ENCODE results near the gene RD3L. TPM values are rescaled to one million over a fixed set of nuclear protein-coding genes. Genes with fewer than 3 reads are reported as not detected.
"Not testable (repeated sequence)": the region's sequence is repeated elsewhere in the genome, so short reads cannot be mapped to it uniquely, and the experiment has no call there.

Gene RD3L
- not detected for total RNA-seq

GRCh38 chr14:103941973-103942736, at the start of gene RD3L:
TSS of gene RD3L (minus strand) at chr14:103942529. CDS start at chr14:103941695, 834 bp downstream.
- ChIA-PET CTCF (interaction anchor here (1.2 kb wide), 2 partner anchors 10 to 21 kb away, joined by 4 to 7 read pairs; a partner anchor contains a TSS), POLR2A (no interaction called here)
- no peak for DNase-seq
- Mint-ChIP-seq H3K27ac (no peak within 1 kb of the TSS), H3K36me3 (ENCODE audit: low read depth) (no peaks in the 10 kb centered on the region), H3K27me3 (peaks cover 36% of the 10 kb centered on the region), H3K4me1 (no peaks in the 10 kb centered on the region), H3K4me3 (no peak within 1 kb of the TSS), H3K9me3 (no peaks in the 10 kb centered on the region)

- peaks cover 39% of the 10 kb centered on the region for H3K27me3 Mint-ChIP-seq
- ChIA-PET POLR2A (interaction anchor here (1.0 kb wide), 1 partner anchor 18 kb away, joined by 4 read pairs; no protein-coding TSS in a partner anchor), CTCF (no interaction called here)
- H3K27ac Mint-ChIP-seq, result no peak overlapping the region
- DNase-seq, result no peak
- H3K9me3 Mint-ChIP-seq, result peaks cover 4% of the 10 kb centered on the region
- no peaks in the 10 kb centered on the region for H3K36me3 Mint-ChIP-seq (ENCODE audit: low read depth)
- no peaks in the 10 kb centered on the region for H3K4me1 Mint-ChIP-seq
- no peak overlapping the region for H3K4me3 Mint-ChIP-seq
These were observed 47.6 kb upstream of the RD3L start for GRCh38 chr14:103989964-103990363.

- CTCF ChIA-PET, result no interaction called here
- Mint-ChIP-seq H3K4me1 (no peaks in the 10 kb centered on the region), H3K4me3 (no peak overlapping the region), H3K27me3 (peaks cover 35% of the 10 kb centered on the region), H3K9me3 (peaks cover 4% of the 10 kb centered on the region), H3K27ac (no peak overlapping the region), H3K36me3 (ENCODE audit: low read depth) (no peaks in the 10 kb centered on the region)
- POLR2A ChIA-PET, result no interaction called here
- DNase-seq, result no peak
These were observed 46.7 kb upstream of the RD3L start for GRCh38 chr14:103989034-103989433.

GRCh38 chr14:103984196-103984595, 41.9 kb upstream of the RD3L start:
- Mint-ChIP-seq H3K4me1 (no peaks in the 10 kb centered on the region), H3K27me3 (peaks cover 26% of the 10 kb centered on the region)

GRCh38 chr14:103980623-103981238, 38.4 kb upstream of the RD3L start:
- DNase-seq; POLR2A ChIA-PET; H3K36me3 Mint-ChIP-seq (ENCODE audit: low read depth); H3K9me3 Mint-ChIP-seq; H3K27ac Mint-ChIP-seq; H3K4me1 Mint-ChIP-seq; H3K4me3 Mint-ChIP-seq: not testable (repeated sequence)
- CTCF ChIA-PET, result interaction anchor here (1.2 kb wide), 1 partner anchor 80 kb away, joined by 4 read pairs; no protein-coding TSS in a partner anchor
- peaks cover 18% of the 10 kb centered on the region for H3K27me3 Mint-ChIP-seq

More at GRCh38 chr14:103984196-103984595, 41.9 kb upstream of the RD3L start:
- Mint-ChIP-seq H3K4me3 (no peak overlapping the region), H3K36me3 (ENCODE audit: low read depth) (no peaks in the 10 kb centered on the region), H3K9me3 (peaks cover 3% of the 10 kb centered on the region), H3K27ac (no peak overlapping the region)
- ChIA-PET CTCF (no interaction called here), POLR2A (interaction anchor here (0.7 kb wide), 1 partner anchor 53 kb away, joined by 3 read pairs; no protein-coding TSS in a partner anchor)
- DNase-seq, result no peak

- Mint-ChIP-seq H3K27me3 (peaks cover 10% of the 10 kb centered on the region), H3K4me3 (no peak overlapping the region), H3K27ac (no peak overlapping the region), H3K36me3 (ENCODE audit: low read depth) (no peaks in the 10 kb centered on the region), H3K9me3 (no peaks in the 10 kb centered on the region), H3K4me1 (no peaks in the 10 kb centered on the region)
- no peak for DNase-seq
- POLR2A ChIA-PET, result no interaction called here
- CTCF ChIA-PET, result no interaction called here
These were observed 32.2 kb upstream of the RD3L start for GRCh38 chr14:103974575-103974974.

- Mint-ChIP-seq H3K27ac (no peak overlapping the region), H3K4me3 (no peak overlapping the region), H3K36me3 (ENCODE audit: low read depth) (no peaks in the 10 kb centered on the region), H3K9me3 (no peaks in the 10 kb centered on the region), H3K27me3 (peaks cover 7% of the 10 kb centered on the region), H3K4me1 (no peaks in the 10 kb centered on the region)
- ChIA-PET CTCF (no interaction called here), POLR2A (no interaction called here)
- DNase-seq, result no peak
These were observed 31.0 kb upstream of the RD3L start for GRCh38 chr14:103973354-103973753.

- Mint-ChIP-seq H3K9me3 (no peaks in the 10 kb centered on the region), H3K27me3 (peaks cover 6% of the 10 kb centered on the region), H3K36me3 (ENCODE audit: low read depth) (no peaks in the 10 kb centered on the region), H3K4me3 (no peak overlapping the region), H3K27ac (no peak overlapping the region), H3K4me1 (no peaks in the 10 kb centered on the region)
- ChIA-PET CTCF (no interaction called here), POLR2A (no interaction called here)
- DNase-seq, result no peak
These were observed 27.6 kb upstream of the RD3L start for GRCh38 chr14:103969961-103970360.

- Mint-ChIP-seq H3K27ac (no peak overlapping the region), H3K9me3 (no peaks in the 10 kb centered on the region), H3K4me1 (no peaks in the 10 kb centered on the region), H3K27me3 (peaks cover 6% of the 10 kb centered on the region), H3K36me3 (ENCODE audit: low read depth) (no peaks in the 10 kb centered on the region), H3K4me3 (no peak overlapping the region)
- ChIA-PET CTCF (no interaction called here), POLR2A (no interaction called here)
- DNase-seq, result no peak
These were observed 24.3 kb upstream of the RD3L start for GRCh38 chr14:103966631-103967030.

- no peaks in the 10 kb centered on the region for H3K36me3 Mint-ChIP-seq (ENCODE audit: low read depth)
- ChIA-PET CTCF (interaction anchor here (0.5 kb wide), 1 partner anchor 43 kb away, joined by 3 read pairs; no protein-coding TSS in a partner anchor), POLR2A (no interaction called here)
- H3K4me3 Mint-ChIP-seq, result no peak overlapping the region
- H3K9me3 Mint-ChIP-seq, result no peaks in the 10 kb centered on the region
- DNase-seq, result no peak
- H3K4me1 Mint-ChIP-seq, result no peaks in the 10 kb centered on the region
- peaks cover 8% of the 10 kb centered on the region for H3K27me3 Mint-ChIP-seq
- H3K27ac Mint-ChIP-seq, result no peak overlapping the region
These were observed 19.7 kb upstream of the RD3L start for GRCh38 chr14:103961928-103962578.

GRCh38 chr14:103960457-103961055, 18.2 kb upstream of the RD3L start:
- ChIA-PET POLR2A (no interaction called here), CTCF (no interaction called here)
- DNase-seq, result no peak
- Mint-ChIP-seq H3K9me3 (no peaks in the 10 kb centered on the region), H3K4me1 (no peaks in the 10 kb centered on the region), H3K36me3 (ENCODE audit: low read depth) (no peaks in the 10 kb centered on the region), H3K27ac (no peak overlapping the region), H3K27me3 (peaks cover 4% of the 10 kb centered on the region), H3K4me3 (no peak overlapping the region)

- CTCF ChIA-PET, result no interaction called here
- Mint-ChIP-seq H3K4me1 (no peaks in the 10 kb centered on the region), H3K27me3 (peaks cover 24% of the 10 kb centered on the region), H3K27ac (no peak overlapping the region), H3K36me3 (ENCODE audit: low read depth) (no peaks in the 10 kb centered on the region), H3K9me3 (no peaks in the 10 kb centered on the region), H3K4me3 (no peak overlapping the region)
- no peak for DNase-seq
- POLR2A ChIA-PET, result no interaction called here
These were observed 6.9 kb upstream of the RD3L start for GRCh38 chr14:103949131-103949790.
